GM04503 (cell line): Measurements from ENCODE around the gene WDR5.
"Not testable (repeated sequence)": the region's sequence is repeated elsewhere in the genome, so short reads cannot be mapped to it uniquely, and the experiment has no call there.

Experiments
- DNase-seq: peaks from one replicate; pipeline ENCODE4 v3.0.0-alpha.2; 2012; ENCODE audit warnings: low read depth

Gene WDR5

GRCh38 chr9:134135343-134136117 is at the start of gene WDR5:
Gene WDR5, plus strand, starts transcription at chr9:134136082. Its CDS starts 3,796 bp downstream, at chr9:134139878.
- peak; percentile 32 for DNase-seq

GRCh38 chr9:134088063-134088725 is 47.7 kb upstream of the WDR5 start:
- DNase-seq, result no peak

DNA sequence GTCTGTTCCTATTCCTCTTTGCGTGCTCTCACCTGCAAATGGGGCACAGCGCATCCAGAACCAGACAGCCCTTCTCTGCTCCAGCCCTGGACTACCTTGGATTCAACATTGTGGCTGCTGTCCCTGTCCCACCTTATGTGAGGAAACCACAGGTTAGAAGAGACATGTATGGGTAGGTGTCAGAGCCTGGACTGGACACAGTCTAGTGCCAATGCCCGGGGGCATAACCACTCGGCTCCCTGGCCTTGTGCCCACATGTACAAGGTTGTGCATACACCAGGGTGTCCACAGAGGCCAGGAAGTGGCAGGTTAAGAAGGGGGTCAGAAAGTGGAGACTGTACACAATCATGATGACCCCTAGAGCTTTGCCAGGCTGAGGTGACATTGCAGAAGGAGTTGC is 45.9 kb upstream of the WDR5 start:
- DNase-seq, result no peak

DNA sequence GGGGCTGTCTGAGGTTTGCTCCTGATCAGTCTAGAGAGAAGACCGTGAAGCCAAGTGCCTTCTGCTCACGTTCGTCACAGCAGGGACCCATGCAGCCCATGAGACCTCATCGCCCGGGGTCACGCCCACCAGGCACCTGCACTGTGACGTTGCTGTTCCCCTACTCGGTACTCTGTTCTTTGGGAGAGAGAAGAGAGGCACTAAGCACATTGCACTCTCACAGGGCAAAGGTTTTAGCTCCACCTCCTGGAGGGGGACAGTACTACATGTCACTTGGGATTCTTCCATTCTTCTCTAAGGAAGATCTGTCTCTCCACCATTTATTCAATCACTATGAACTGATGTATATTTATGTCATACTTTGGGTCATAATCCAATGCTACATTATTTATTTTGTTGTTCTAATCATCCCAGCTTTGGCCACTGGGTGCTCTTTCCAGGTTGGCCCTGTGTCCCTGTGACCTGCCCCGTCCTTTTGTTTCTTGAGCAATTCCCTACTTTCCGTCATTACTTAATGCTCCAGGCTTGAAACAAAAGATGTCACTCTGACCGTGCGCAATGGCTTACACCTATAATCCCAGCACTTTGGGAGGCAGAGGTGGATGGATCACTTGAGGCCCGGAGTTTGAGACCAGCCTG is 36.6 kb upstream of the WDR5 start:
- no peak for DNase-seq

GRCh38 chr9:134100040-134100439 is 35.8 kb upstream of the WDR5 start:
- no peak for DNase-seq

- not testable (repeated sequence) for DNase-seq
Observed at GRCh38 chr9:134101133-134101532, 34.7 kb upstream of the WDR5 start.

DNA sequence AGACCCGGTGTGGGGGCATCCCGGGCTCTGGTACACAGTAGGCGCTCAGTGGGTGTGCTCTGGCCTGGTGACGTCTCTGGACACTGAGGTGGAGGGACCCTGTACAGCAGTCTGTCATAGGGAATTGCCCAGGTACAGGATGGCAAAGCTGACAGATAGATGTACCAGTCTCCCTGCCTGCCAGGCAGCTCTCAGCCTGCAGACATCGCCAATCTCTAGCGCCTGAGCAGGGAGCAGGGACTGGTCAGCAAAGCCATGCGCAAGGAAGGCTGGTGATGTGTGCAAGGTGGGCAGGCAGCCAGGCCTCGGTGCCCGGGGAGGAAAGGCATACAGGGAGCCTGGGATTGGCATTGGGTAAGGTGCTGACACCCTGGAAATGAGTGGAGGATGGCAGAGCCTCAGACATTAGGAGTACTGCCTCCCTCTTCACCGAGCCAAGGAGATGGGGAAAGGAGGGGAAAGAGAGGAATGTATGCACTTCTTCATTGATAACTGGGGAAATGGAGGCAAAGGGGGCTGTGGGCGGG is 34.2 kb upstream of the WDR5 start:
- DNase-seq, result no peak

DNA sequence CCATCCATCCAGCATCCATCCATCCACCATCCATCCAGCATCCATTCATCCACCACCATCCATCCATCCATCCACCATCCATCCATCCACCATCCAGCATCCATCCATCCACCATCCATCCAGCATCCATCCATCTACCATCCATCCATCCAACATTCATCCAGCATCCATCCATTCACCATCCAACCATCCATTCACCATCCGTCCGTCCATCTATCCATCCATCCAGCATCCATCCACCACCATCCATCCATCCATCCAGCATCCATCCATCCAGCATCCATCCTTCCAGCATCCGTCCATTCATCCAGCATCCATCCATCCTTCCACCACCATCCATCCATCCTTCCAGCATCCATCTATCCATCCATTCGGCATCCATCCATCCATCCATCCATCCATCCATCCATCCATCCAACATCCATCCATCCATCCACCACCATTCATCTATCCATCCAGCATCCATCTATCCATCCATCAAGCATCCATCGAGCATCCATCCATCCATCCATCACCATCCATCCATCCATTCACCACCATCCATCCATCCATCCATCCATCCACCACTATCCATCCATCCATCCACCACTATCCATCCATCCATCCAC is 32.4 kb upstream of the WDR5 start:
- no peak for DNase-seq

- no peak for DNase-seq
Observed at GRCh38 chr9:134111064-134111463, 24.8 kb upstream of the WDR5 start.

DNA sequence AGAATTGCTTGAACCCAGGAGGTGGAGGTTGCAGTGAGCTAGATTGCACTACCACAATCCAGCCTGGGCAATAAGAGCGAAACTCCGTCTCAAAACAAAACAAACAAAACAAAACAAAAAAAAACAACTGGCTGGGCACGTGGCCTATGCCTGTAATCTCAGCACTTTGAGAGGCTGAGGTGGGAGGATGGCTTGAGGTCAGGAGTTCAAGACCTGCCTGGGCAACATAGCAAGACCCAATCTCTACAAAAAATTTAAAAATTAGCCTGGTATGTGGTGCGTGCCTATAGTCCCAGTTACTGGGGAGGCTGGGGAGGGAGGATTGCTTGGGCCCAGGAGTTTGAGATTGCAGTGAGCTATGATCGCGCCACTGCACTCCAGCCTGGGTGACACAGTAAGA is 23.3 kb upstream of the WDR5 start:
- DNase-seq, result no peak

- DNase-seq, result not testable (repeated sequence)
Observed at GRCh38 chr9:134118972-134119371, 16.9 kb upstream of the WDR5 start.

DNA sequence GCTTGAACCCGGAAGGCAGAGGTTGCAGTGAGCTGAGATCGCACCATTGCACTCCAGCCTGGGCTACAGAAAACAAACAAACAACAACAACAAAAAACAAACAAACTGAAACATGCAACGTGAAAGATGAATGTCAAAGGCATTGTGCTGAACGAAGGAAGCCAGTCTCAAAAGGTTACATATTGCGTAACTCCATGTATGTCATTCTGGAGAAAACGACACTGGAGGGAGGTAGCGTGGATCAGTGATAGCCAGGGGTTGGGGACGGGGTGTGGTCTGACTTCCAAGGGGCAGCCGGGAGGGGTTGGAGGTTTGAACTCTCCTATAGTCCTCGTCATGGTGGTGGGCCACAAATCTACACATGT is 12.1 kb upstream of the WDR5 start:
- no peak for DNase-seq

GRCh38 chr9:134125413-134126095 is 10.3 kb upstream of the WDR5 start:
- no peak for DNase-seq

- no peak for DNase-seq
Observed at GRCh38 chr9:134126373-134126772, 9.5 kb upstream of the WDR5 start.

- no peak for DNase-seq
Observed at GRCh38 chr9:134127065-134127580, 8.8 kb upstream of the WDR5 start.

DNA sequence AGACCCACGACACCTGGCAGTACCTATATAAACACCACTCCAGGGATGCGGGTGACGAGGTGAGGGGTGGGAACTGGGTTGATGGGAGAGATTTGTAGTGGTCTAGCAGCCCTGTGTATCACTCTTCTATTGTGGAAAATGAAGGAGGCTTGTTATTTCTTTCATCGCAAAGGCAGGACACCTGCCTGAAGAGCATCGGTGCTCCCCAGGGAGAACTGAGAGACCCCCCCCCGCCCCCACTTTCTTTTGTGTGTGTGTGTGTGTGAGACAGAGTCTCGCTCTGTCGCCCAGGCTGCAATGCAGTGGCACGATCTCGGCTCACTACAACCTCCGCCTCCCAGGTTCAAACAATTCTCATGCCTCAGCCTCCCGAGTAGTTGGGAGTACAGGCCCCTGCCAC is 8.3 kb upstream of the WDR5 start:
- no peak for DNase-seq

GRCh38 chr9:134128727-134129679 is 6.9 kb upstream of the WDR5 start:
- no peak for DNase-seq

DNA sequence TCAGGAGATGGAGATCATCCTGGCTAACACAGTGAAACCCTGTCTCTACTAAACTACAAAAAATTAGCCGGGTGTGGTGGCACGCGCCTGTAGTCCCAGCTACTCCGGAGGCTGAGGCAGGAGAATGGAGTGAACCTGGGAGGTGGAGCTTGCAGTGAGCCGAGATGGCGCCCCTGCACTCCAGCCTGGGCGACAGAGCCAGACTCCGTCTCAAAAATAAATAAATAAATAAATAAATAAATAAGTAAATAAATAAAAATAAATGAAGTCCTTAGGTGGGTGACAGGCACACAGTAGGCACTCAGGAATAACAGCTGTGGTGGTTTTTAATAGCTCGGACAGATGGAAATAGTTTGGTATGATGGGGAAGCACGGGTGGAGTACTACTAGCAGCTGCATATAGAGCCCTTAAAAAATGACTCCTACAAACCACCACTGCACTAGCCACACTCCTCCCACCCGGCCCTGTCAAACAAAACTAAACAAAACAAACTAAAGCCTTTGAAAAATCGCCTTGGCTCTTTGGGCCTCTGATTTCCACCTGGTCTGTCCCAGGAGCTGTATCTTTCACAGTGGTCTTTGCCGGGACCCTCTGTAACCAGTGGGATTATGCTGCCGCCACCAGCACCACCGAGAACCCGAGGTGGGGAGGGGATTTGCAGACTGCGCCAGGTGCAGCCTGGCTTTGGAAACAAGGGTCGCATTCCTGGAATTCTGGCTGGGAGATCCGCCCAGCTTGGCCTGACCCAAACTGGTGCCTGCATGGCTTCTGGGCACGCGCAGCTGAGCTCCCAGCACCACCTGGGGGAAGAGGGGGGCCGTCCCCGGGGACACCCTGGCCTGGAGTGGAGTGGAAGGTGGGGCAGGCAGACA is 5.1 kb upstream of the WDR5 start:
- DNase-seq, result no peak

- no peak for DNase-seq
Observed at GRCh38 chr9:134131471-134132207, 4.2 kb upstream of the WDR5 start.
